WTC11 (cell line): Measurements from ENCODE around the gene SH3TC2. TPM values are rescaled to one million over a fixed set of nuclear protein-coding genes. Genes with fewer than 3 reads are reported as not detected.

Source experiments
- ATAC-seq: fragments of 200-7000 bp; cut with Tn5 transposase; 2 replicates; pipeline ENCODE4 v1.10.0; 2021; ENCODE audit warnings: mild to moderate bottlenecking, moderate library complexity
- CTCF ChIA-PET: fragments of 300-600 bp; sonication (Branson Sonifier 250); formaldehyde crosslinking; loops from one replicate; lab custom pipeline; 2021; ENCODE audit warnings: antibody characterized with exemption; lab: Charles Lee
- POLR2A ChIA-PET: fragments of 350-600 bp; sonication (Branson Sonifier 250); formaldehyde crosslinking; loops from one replicate; lab custom pipeline; 2021; ENCODE audit warnings: antibody characterized with exemption; lab: Charles Lee
- DNase-seq: peaks from one replicate; pipeline ENCODE4 v3.0.0; 2021; ENCODE audit warnings: low spot score
- H3K27ac Mint-ChIP-seq: 2 replicates; pipeline ENCODE4 v1.8.0; 2021; ENCODE audit warnings: mixed read lengths
- H3K27me3 Mint-ChIP-seq: 2 replicates; pipeline ENCODE4 v1.8.0; 2021; ENCODE audit warnings: low read depth, mild to moderate bottlenecking, moderate library complexity, mixed read lengths
- H3K36me3 Mint-ChIP-seq: 2 replicates; pipeline ENCODE4 v1.8.0; 2021; ENCODE audit warnings: mixed read lengths
- H3K4me1 Mint-ChIP-seq: 2 replicates; pipeline ENCODE4 v1.8.0; 2022; ENCODE audit warnings: mixed read lengths
- H3K4me3 Mint-ChIP-seq: 2 replicates; pipeline ENCODE4 v1.8.0; 2021; ENCODE audit warnings: mild to moderate bottlenecking, moderate library complexity, mixed read lengths
- H3K9me3 Mint-ChIP-seq: 2 replicates; pipeline ENCODE4 v1.8.0; 2021; ENCODE audit warnings: mixed read lengths
- AR ChIP-seq: fragments of 250-450 bp; sonication (Bioruptor Pico); IDR thresholded peaks from 2 replicates; pipeline ENCODE4 v1.9.0; 2021; ENCODE audit warnings: mild to moderate bottlenecking
- ARID4B ChIP-seq: sonication (generic); formaldehyde crosslinking; IDR thresholded peaks from 2 replicates; pipeline ENCODE4 v1.8.0; 2023; ENCODE audit warnings: missing genetic modification reagents, mild to moderate bottlenecking, borderline replicate concordance
- ATF1 ChIP-seq: sonication (generic); formaldehyde crosslinking; IDR thresholded peaks from 2 replicates; pipeline ENCODE4 v1.8.1; 2023; ENCODE audit warnings: mild to moderate bottlenecking, moderate library complexity, missing genetic modification reagents
- CBFB ChIP-seq: sonication (generic); formaldehyde crosslinking; IDR thresholded peaks from 2 replicates; pipeline ENCODE4 v1.8.1; 2022; ENCODE audit warnings: mild to moderate bottlenecking, low read depth, missing genetic modification reagents
- E2F4 ChIP-seq: sonication (generic); formaldehyde crosslinking; IDR thresholded peaks from 2 replicates; pipeline ENCODE4 v1.8.1; 2022; ENCODE audit warnings: low read depth, mild to moderate bottlenecking, moderate library complexity, missing genetic modification reagents, borderline replicate concordance
- EMX1 ChIP-seq: fragments of 250-450 bp; sonication (Bioruptor Pico); IDR thresholded peaks from 2 replicates; pipeline ENCODE4 v1.8.0; 2021; ENCODE audit warnings: mild to moderate bottlenecking
- FOXP1 ChIP-seq: sonication (generic); formaldehyde crosslinking; IDR thresholded peaks from 2 replicates; pipeline ENCODE4 v1.8.0; 2022; ENCODE audit warnings: missing genetic modification reagents, mild to moderate bottlenecking, moderate library complexity, borderline replicate concordance
- IRF2 ChIP-seq: sonication (generic); formaldehyde crosslinking; IDR thresholded peaks from 2 replicates; pipeline ENCODE4 v1.8.0; 2022; ENCODE audit warnings: low read depth, missing genetic modification reagents, borderline replicate concordance
- MAX ChIP-seq: sonication (generic); formaldehyde crosslinking; IDR thresholded peaks from 2 replicates; pipeline ENCODE4 v1.8.0; 2022; ENCODE audit warnings: mild to moderate bottlenecking, missing genetic modification reagents
- MLX ChIP-seq: sonication (generic); formaldehyde crosslinking; IDR thresholded peaks from 2 replicates; pipeline ENCODE4 v1.8.1; 2023; ENCODE audit warnings: mild to moderate bottlenecking, missing genetic modification reagents, moderate library complexity
- NFATC4 ChIP-seq: fragments of 250-450 bp; sonication (Bioruptor Pico); IDR thresholded peaks from 2 replicates; pipeline ENCODE4 v1.9.0; 2021; ENCODE audit warnings: mild to moderate bottlenecking
- NFYB ChIP-seq: sonication (generic); formaldehyde crosslinking; conservative IDR thresholded peaks from 2 replicates; pipeline ENCODE4 v1.8.0; 2022; ENCODE audit warnings: low read depth, missing genetic modification reagents
- OVOL2 ChIP-seq: fragments of 250-450 bp; sonication (Bioruptor Pico); IDR thresholded peaks from 2 replicates; pipeline ENCODE4 v1.9.0; 2021; ENCODE audit warnings: mild to moderate bottlenecking, borderline replicate concordance
- RORB ChIP-seq: fragments of 250-450 bp; sonication (Bioruptor Pico); IDR thresholded peaks from 2 replicates; pipeline ENCODE4 v1.9.0; 2021; ENCODE audit warnings: mild to moderate bottlenecking
- SOX15 ChIP-seq: fragments of 250-450 bp; sonication (Bioruptor Pico); IDR thresholded peaks from 2 replicates; pipeline ENCODE4 v1.9.0; 2021; ENCODE audit warnings: mild to moderate bottlenecking
- TCF7 ChIP-seq: sonication (generic); formaldehyde crosslinking; IDR thresholded peaks from 2 replicates; pipeline ENCODE4 v1.8.0; 2022; ENCODE audit warnings: mild to moderate bottlenecking, low read depth, missing genetic modification reagents, moderate library complexity
- USF1 ChIP-seq: sonication (generic); formaldehyde crosslinking; IDR thresholded peaks from 2 replicates; pipeline ENCODE4 v1.8.0; 2022; ENCODE audit warnings: mild to moderate bottlenecking, missing genetic modification reagents
- ZBTB21 ChIP-seq: sonication (generic); formaldehyde crosslinking; IDR thresholded peaks from 2 replicates; pipeline ENCODE4 v1.8.1; 2023; ENCODE audit warnings: mild to moderate bottlenecking, missing genetic modification reagents, borderline replicate concordance
- ZNF232 ChIP-seq: sonication (generic); formaldehyde crosslinking; IDR thresholded peaks from 2 replicates; pipeline ENCODE4 v1.8.0; 2022; ENCODE audit warnings: mild to moderate bottlenecking, missing genetic modification reagents
- ZNF317 ChIP-seq: sonication (generic); formaldehyde crosslinking; IDR thresholded peaks from 2 replicates; pipeline ENCODE4 v1.8.1; 2023; ENCODE audit warnings: low read depth, mild to moderate bottlenecking, moderate library complexity, missing genetic modification reagents, borderline replicate concordance
- total RNA-seq: library from RNA; stranded (reverse); gene quantifications from 3 replicates; pipeline ENCODE4 v1.2.3, GENCODE V29; 2021

Gene SH3TC2
- total RNA-seq, 1 experiment from 2014 or later: 0.61 TPM

GRCh38 chr5:149046196-149046829 is 16.5 kb downstream of the SH3TC2 start:
- no peak for ATAC-seq
- Mint-ChIP-seq H3K9me3 (no peaks in the 10 kb centered on the region), H3K4me1 (peaks cover 6% of the 10 kb centered on the region), H3K4me3 (no peak overlapping the region), H3K36me3 (no peaks in the 10 kb centered on the region), H3K27ac (no peak overlapping the region)
- no peak for DNase-seq
- POLR2A ChIA-PET: no interaction called here
- no peak for TF ChIP-seq SOX15
- no peak for TF ChIP-seq ZNF317 (CRISPR knock-in tag)
- TF ChIP-seq, all 79 proteins: peak for 0
- H3K27me3 Mint-ChIP-seq: no peaks in the 10 kb centered on the region
- CTCF ChIA-PET: interaction anchor here (0.6 to 1.4 kb wide), 3 partner anchors 68 to 88 kb away, joined by 3 to 4 read pairs (median 4); no protein-coding TSS in a partner anchor

GRCh38 chr5:149045089-149045460 is 17.8 kb downstream of the SH3TC2 start:
- TF ChIP-seq ZNF232 (no peak), MAX (CRISPR knock-in tag) (no peak), IRF2 (CRISPR knock-in tag) (no peak), E2F4 (CRISPR knock-in tag) (no peak), EMX1 (CRISPR knock-in tag) (no peak), ZNF317 (CRISPR knock-in tag) (no peak), FOXP1 (CRISPR knock-in tag) (no peak), NFYB (CRISPR knock-in tag) (no peak), CBFB (CRISPR knock-in tag) (no peak), TCF7 (CRISPR knock-in tag) (no peak), ZBTB21 (no peak), NFATC4 (CRISPR knock-in tag) (no peak), MLX (CRISPR knock-in tag) (no peak), RORB (CRISPR knock-in tag) (no peak), AR (CRISPR knock-in tag) (no peak)
- Mint-ChIP-seq H3K27ac (no peak overlapping the region), H3K36me3 (no peaks in the 10 kb centered on the region), H3K4me1 (peaks cover 6% of the 10 kb centered on the region), H3K9me3 (no peaks in the 10 kb centered on the region), H3K4me3 (no peak overlapping the region), H3K27me3 (no peaks in the 10 kb centered on the region)
- no peak for ATAC-seq
- DNase-seq: no peak
- ChIA-PET CTCF (interaction anchor here (0.8 kb wide), 1 partner anchor 9 kb away, joined by 3 read pairs; no protein-coding TSS in a partner anchor), POLR2A (no interaction called here)

- TF ChIP-seq ARID4B (CRISPR knock-in tag) (no peak), E2F4 (CRISPR knock-in tag) (no peak), USF1 (CRISPR knock-in tag) (no peak), OVOL2 (CRISPR knock-in tag) (no peak), ATF1 (CRISPR knock-in tag) (no peak)
- Mint-ChIP-seq H3K4me3 (no peak overlapping the region), H3K27me3 (no peaks in the 10 kb centered on the region), H3K27ac (no peak overlapping the region), H3K9me3 (no peaks in the 10 kb centered on the region), H3K4me1 (peaks cover 6% of the 10 kb centered on the region), H3K36me3 (no peaks in the 10 kb centered on the region)
- no peak for DNase-seq
- POLR2A ChIA-PET: no interaction called here
- CTCF ChIA-PET: interaction anchor here (0.8 kb wide), 1 partner anchor 9 kb away, joined by 3 read pairs; no protein-coding TSS in a partner anchor
- ATAC-seq: no peak
These were observed 18.3 kb downstream of the SH3TC2 start for GRCh38 chr5:149044453-149045088.
